ENCODE data around the gene FBXO2. TPM values are rescaled to one million over a fixed set of nuclear protein-coding genes. Genes with fewer than 3 reads are reported as not detected.
"Not testable (repeated sequence)": the region's sequence is repeated elsewhere in the genome, so short reads cannot be mapped to it uniquely, and the experiment has no call there.

Gene FBXO2
- total and polyA plus RNA-seq, 3 donors from 2014 or later, result 11.3 to 19.0 (median 17.3) TPM

- Histone ChIP-seq H3K4me1 (no peaks in the 10 kb centered on the region), H3K27me3 (no peaks in the 10 kb centered on the region), H3K27ac (no peak overlapping the region), H3K4me3 (no peak overlapping the region), H3K36me3 (ENCODE audit: low read depth, missing control alignments) (no peaks in the 10 kb centered on the region), H3K9me3 (no peaks in the 10 kb centered on the region)
- 50 to 54% methylated on average over 6 of the region's 6 CpGs for WGBS, 2 donors
- intact Hi-C loops (cut with DNase I; ENCODE audit: low total_unique reads), result no loop called here
- no peak for TF ChIP-seq CTCF (IDR thresholded peaks at IDR 0.05)
- TF ChIP-seq POLR2A (IDR thresholded peaks at IDR 0.05), result no peak
- no peak for DNase-seq
Measured at GRCh38 chr1:11610629-11611180, 43.5 kb downstream of the FBXO2 start.

- H3K4me1 ChIP-seq; H3K9me3 ChIP-seq; H3K36me3 ChIP-seq (ENCODE audit: low read depth, missing control alignments); intact Hi-C loops (cut with DNase I; ENCODE audit: low total_unique reads); H3K4me3 ChIP-seq; H3K27ac ChIP-seq; H3K27me3 ChIP-seq; DNase-seq: not testable (repeated sequence)
- 46 to 65% methylated on average over 10 to 13 of the region's 13 CpGs for WGBS, 2 donors
Measured at GRCh38 chr1:11609378-11609777, 44.9 kb downstream of the FBXO2 start.

- intact Hi-C loops (cut with DNase I; ENCODE audit: low total_unique reads); DNase-seq; H3K27ac ChIP-seq; H3K27me3 ChIP-seq; H3K4me1 ChIP-seq; H3K36me3 ChIP-seq (ENCODE audit: low read depth, missing control alignments); H3K9me3 ChIP-seq: not testable (repeated sequence)
- 67 to 90% methylated on average over 2 to 36 of the region's 37 CpGs for WGBS, 2 donors
- H3K4me3 ChIP-seq, result peak overlapping the region in 1 of 2 donors; percentile 29
Measured at GRCh38 chr1:11608596-11609130, 45.6 kb downstream of the FBXO2 start.

- H3K27me3 ChIP-seq, result no peaks in the 10 kb centered on the region
- H3K27ac ChIP-seq, result no peak overlapping the region
- TF ChIP-seq POLR2A (IDR thresholded peaks at IDR 0.05), result no peak
- no peak for TF ChIP-seq CTCF (IDR thresholded peaks at IDR 0.05)
- no peaks in the 10 kb centered on the region for H3K36me3 ChIP-seq (ENCODE audit: low read depth, missing control alignments)
- H3K4me3 ChIP-seq, result no peak overlapping the region
- DNase-seq, result no peak
- H3K4me1 ChIP-seq, result no peaks in the 10 kb centered on the region
- intact Hi-C loops (cut with DNase I; ENCODE audit: low total_unique reads), result no loop called here
- no peaks in the 10 kb centered on the region for H3K9me3 ChIP-seq
- 88 to 91% methylated on average over 6 of the region's 6 CpGs for WGBS, 2 donors
Measured at GRCh38 chr1:11606775-11607174, 47.5 kb downstream of the FBXO2 start.

GRCh38 chr1:11602981-11603380 is 51.2 kb downstream of the FBXO2 start:
- H3K36me3 ChIP-seq (ENCODE audit: low read depth, missing control alignments), result no peaks in the 10 kb centered on the region
- no peak for DNase-seq

More at GRCh38 chr1:11602981-11603380, 51.2 kb downstream of the FBXO2 start:
- no peak overlapping the region for H3K27ac ChIP-seq
- no peaks in the 10 kb centered on the region for H3K27me3 ChIP-seq
- intact Hi-C loops (cut with DNase I; ENCODE audit: low total_unique reads), result no loop called here
- TF ChIP-seq POLR2A (IDR thresholded peaks at IDR 0.05) (no peak), CTCF (IDR thresholded peaks at IDR 0.05) (no peak)
- H3K9me3 ChIP-seq, result no peaks in the 10 kb centered on the region
- no peak overlapping the region for H3K4me3 ChIP-seq
- 81 to 84% methylated on average over 4 to 5 of the region's 5 CpGs for WGBS, 2 donors
- no peaks in the 10 kb centered on the region for H3K4me1 ChIP-seq
